PC-3 (cell line): ENCODE measurements around the gene ALPK1. TPM values are rescaled to one million over a fixed set of nuclear protein-coding genes. Genes with fewer than 3 reads are reported as not detected.

Source experiments
- ATAC-seq: fragments of 200-7000 bp; cut with Tn5 transposase; 2 replicates; pipeline ENCODE4 v1.9.1; 2020; ENCODE audit warnings: mild to moderate bottlenecking, moderate library complexity
- BruUV-seq: library from RNA; stranded (reverse); fragments of 400-500 nt; replicated peaks from 2 replicates; lab custom pipeline; 2021; lab: Mats Ljungman, UMichigan
- CTCF ChIA-PET: fragments of 300-600 bp; sonication (Branson Sonifier 250); formaldehyde crosslinking; loops from one replicate; lab custom pipeline; 2022; ENCODE audit warnings: antibody characterized with exemption; lab: Charles Lee
- POLR2A ChIA-PET: fragments of 300-600 bp; sonication (Branson Sonifier 250); formaldehyde crosslinking; loops from one replicate; lab custom pipeline; 2022; ENCODE audit warnings: antibody characterized with exemption; ENCODE audit not compliant: unreplicated experiment; lab: Charles Lee
- DNase-seq: peaks from one replicate; pipeline ENCODE4 v3.0.0-alpha.2; 2015
- H2AFZ ChIP-seq: fragments of 300-600 bp; sonication (generic); 2 replicates; pipeline ENCODE4 v1.6.0; 2016; ENCODE audit warnings: antibody characterized with exemption, low read length
- H3F3A ChIP-seq: fragments of 300-600 bp; sonication (generic); one replicate; pipeline ENCODE4 v1.6.0; 2017; ENCODE audit warnings: antibody characterized with exemption, low read length, control low read depth, mild to moderate bottlenecking; ENCODE audit not compliant: unreplicated experiment
- H3K27ac ChIP-seq: fragments of 300-600 bp; sonication (generic); 2 replicates; pipeline ENCODE4 v1.5.1; 2016; ENCODE audit warnings: mild to moderate bottlenecking, low read length
- H3K27me3 ChIP-seq: fragments of 300-600 bp; sonication (generic); 2 replicates; pipeline ENCODE4 v1.6.1; 2016; ENCODE audit warnings: low read length, mixed read lengths
- H3K36me3 ChIP-seq: fragments of 300-600 bp; sonication (generic); 2 replicates; pipeline ENCODE4 v1.6.1; 2016; ENCODE audit warnings: low read depth, mixed run types, low read length, mixed read lengths
- H3K4me1 ChIP-seq: fragments of 300-600 bp; sonication (generic); 2 replicates; pipeline ENCODE4 v1.5.1; 2016; ENCODE audit warnings: low read length; ENCODE audit not compliant: insufficient read depth
- H3K4me2 ChIP-seq: fragments of 300-600 bp; sonication (generic); 2 replicates; pipeline ENCODE4 v1.6.0; 2016; ENCODE audit warnings: low read length
- H3K4me3 ChIP-seq: fragments of 300-600 bp; sonication (generic); 2 replicates; pipeline ENCODE4 v1.5.1; 2016; ENCODE audit warnings: mild to moderate bottlenecking, low read length, mixed read lengths
- H3K79me2 ChIP-seq: fragments of 300-600 bp; sonication (generic); 2 replicates; pipeline ENCODE4 v1.6.1; 2017; ENCODE audit warnings: low read length, mixed read lengths
- H3K9ac ChIP-seq: fragments of 300-600 bp; sonication (generic); 2 replicates; pipeline ENCODE4 v1.6.0; 2016; ENCODE audit warnings: mild to moderate bottlenecking, low read length
- H3K9me2 ChIP-seq: fragments of 300-600 bp; sonication (generic); replicated peaks from 2 replicates; pipeline ENCODE4 v1.6.1; 2016; ENCODE audit warnings: mixed run types, low read length, mixed read lengths
- H3K9me3 ChIP-seq: fragments of 300-600 bp; sonication (generic); 2 replicates; pipeline ENCODE4 v1.6.1; 2016; ENCODE audit warnings: low read length, mixed read lengths
- H4K20me1 ChIP-seq: fragments of 300-600 bp; sonication (generic); 2 replicates; pipeline ENCODE4 v1.6.1; 2016; ENCODE audit warnings: low read length, mixed read lengths
- CTCF ChIP-seq: fragments of 300-600 bp; sonication (generic); conservative IDR thresholded peaks from 2 replicates; pipeline ENCODE4 v1.5.1; 2017; ENCODE audit warnings: antibody characterized with exemption, low read depth, mild to moderate bottlenecking, low read length
- EZH2 ChIP-seq: fragments of 300-600 bp; sonication (generic); IDR thresholded peaks from one replicate; pipeline ENCODE4 v1.6.1; 2017; ENCODE audit warnings: antibody characterized with exemption, mild to moderate bottlenecking, low read length; ENCODE audit not compliant: unreplicated experiment
- EZH2phosphoT487 ChIP-seq: fragments of 300-600 bp; sonication (generic); IDR thresholded peaks from 2 replicates; pipeline ENCODE4 v1.6.1; 2018; ENCODE audit warnings: mild to moderate bottlenecking, antibody characterized with exemption, low read length, borderline replicate concordance
- intact Hi-C: fragments of 100-400 bp; cut with micrococcal nuclease; formaldehyde crosslinking; loops from 2 replicates; pipeline ENCODE4 v1.9.0; 2023
- total RNA-seq: library from RNA; depleted of rRNA; stranded (reverse); fragments of >200 nt; gene quantifications from 2 replicates; pipeline ENCODE4 v1.2.3, GENCODE V29; 2014

ALPK1 gene
- total RNA-seq, 1 experiment from 2014 or later, result 4.2 TPM

GRCh38 chr4:112288455-112288854 is 8.7 kb upstream of the ALPK1 start:
- H3K79me2 ChIP-seq, result peaks cover 25% of the 10 kb centered on the region
- DNase-seq, result no peak
- no peaks in the 10 kb centered on the region for H3K27me3 ChIP-seq
- no peaks in the 10 kb centered on the region for H3K9me2 ChIP-seq
- no peak overlapping the region for H2AFZ ChIP-seq
- no peak overlapping the region for H3K4me3 ChIP-seq
- H3K4me1 ChIP-seq, result peaks cover 3% of the 10 kb centered on the region; the same call in 1 of the 2 replicates
- H3F3A ChIP-seq, result no peaks in the 10 kb centered on the region
- no peak for TF ChIP-seq EZH2phosphoT487
- ChIA-PET CTCF (no interaction called here), POLR2A (no interaction called here)
- no peak overlapping the region for H3K9ac ChIP-seq
- ATAC-seq, result no peak
- intact Hi-C loops, result no loop called here
- no peak overlapping the region for H3K4me2 ChIP-seq
- H3K36me3 ChIP-seq, result no peaks in the 10 kb centered on the region
- H3K27ac ChIP-seq, result no peak overlapping the region
- H3K9me3 ChIP-seq, result no peaks in the 10 kb centered on the region
- H4K20me1 ChIP-seq, result no peaks in the 10 kb centered on the region
- no TSS peak for BruUV-seq

GRCh38 chr4:112289407-112290253 is 7.5 kb upstream of the ALPK1 start:
- peaks cover 3% of the 10 kb centered on the region; the same call in 1 of the 2 replicates for H3K4me1 ChIP-seq
- H3K4me3 ChIP-seq, result no peak overlapping the region
- ChIA-PET POLR2A (no interaction called here), CTCF (no interaction called here)
- no peak overlapping the region for H2AFZ ChIP-seq
- TF ChIP-seq EZH2phosphoT487, result no peak
- TF ChIP-seq CTCF, result no peak
- TF ChIP-seq EZH2, result no peak
- no peaks in the 10 kb centered on the region for H3F3A ChIP-seq
- H3K79me2 ChIP-seq, result peaks cover 13% of the 10 kb centered on the region
- no peaks in the 10 kb centered on the region for H4K20me1 ChIP-seq
- DNase-seq, result no peak
- no TSS peak for BruUV-seq
- ATAC-seq, result no peak
- H3K9me3 ChIP-seq, result no peaks in the 10 kb centered on the region
- intact Hi-C loops, result no loop called here
- no peaks in the 10 kb centered on the region for H3K9me2 ChIP-seq
- no peak overlapping the region for H3K4me2 ChIP-seq
- no peak overlapping the region for H3K27ac ChIP-seq
- H3K27me3 ChIP-seq, result no peaks in the 10 kb centered on the region
- no peaks in the 10 kb centered on the region for H3K36me3 ChIP-seq
- H3K9ac ChIP-seq, result no peak overlapping the region

- no peaks in the 10 kb centered on the region for H3K27me3 ChIP-seq
- TF ChIP-seq EZH2 (no peak), EZH2phosphoT487 (no peak), CTCF (no peak)
- no peaks in the 10 kb centered on the region for H3K36me3 ChIP-seq
Observed at GRCh38 chr4:112290341-112290740, 6.8 kb upstream of the ALPK1 start.

More at GRCh38 chr4:112290341-112290740, 6.8 kb upstream of the ALPK1 start:
- Histone ChIP-seq H3K4me3 (no peak overlapping the region), H4K20me1 (no peaks in the 10 kb centered on the region), H3K9me2 (no peaks in the 10 kb centered on the region), H3K9ac (no peak overlapping the region), H3K79me2 (peaks cover 6% of the 10 kb centered on the region), H3F3A (no peaks in the 10 kb centered on the region), H2AFZ (no peak overlapping the region), H3K27ac (no peak overlapping the region), H3K4me2 (no peak overlapping the region), H3K9me3 (no peaks in the 10 kb centered on the region), H3K4me1 (peaks cover 3% of the 10 kb centered on the region; the same call in 1 of the 2 replicates)
- CTCF ChIA-PET, result no interaction called here
- intact Hi-C loops, result no loop called here
- no peak for DNase-seq
- no TSS peak for BruUV-seq
- no peak for ATAC-seq
- POLR2A ChIA-PET, result no interaction called here
